H1 (cell line): ENCODE results near the gene HELZ2.
"Not testable (repeated sequence)": the region's sequence is repeated elsewhere in the genome, so short reads cannot be mapped to it uniquely, and the experiment has no call there.

ENCODE experiments used
- ASH2L ChIP-seq: fragments of 200-600, 300-600 bp; sonication (generic); IDR thresholded peaks from one replicate; pipeline ENCODE4 v1.7.1; 2017; ENCODE audit warnings: low read length
- BCL11A ChIP-seq, 2 experiments: IDR thresholded peaks; one replicate each; pipeline ENCODE4 v1.6.1; 2011; ENCODE audit warnings: low read depth in 2 of 2, low read length in 2 of 2, mild to moderate bottlenecking in 2 of 2
- CEBPB ChIP-seq: IDR thresholded peaks from 2 replicates; pipeline ENCODE4 v1.6.1; 2012; ENCODE audit warnings: low read depth, low read length
- CTCF ChIP-seq, 3 experiments: IDR thresholded peaks; 1 replicate in 2 of 3; 2 replicates in 1 of 3; pipeline versions ENCODE4 v1.5.1 to v1.6.1; 2011; ENCODE audit warnings: low read length in 3 of 3, mild to moderate bottlenecking in 3 of 3, inconsistent platforms in 2 of 3, low read depth in 1 of 3, moderate library complexity in 1 of 3; ENCODE audit not compliant: insufficient read depth in 1 of 3; ENCODE audit errors: control extremely low read depth in 1 of 3
- EZH2 ChIP-seq: fragments of 200-600 bp; sonication (generic); IDR thresholded peaks from 2 replicates; pipeline ENCODE4 v1.7.1; 2012; ENCODE audit warnings: low read depth, mild to moderate bottlenecking, moderate library complexity, low read length, inconsistent platforms; ENCODE audit not compliant: severe bottlenecking
- JUN ChIP-seq: IDR thresholded peaks from 2 replicates; pipeline ENCODE4 v1.6.1; 2011; ENCODE audit warnings: low read depth, mild to moderate bottlenecking, improper control_type of control experiment, low read length
- KDM1A ChIP-seq: fragments of 200-600, 300-600 bp; sonication (generic); IDR thresholded peaks from 2 replicates; pipeline ENCODE4 v1.7.1; 2016; ENCODE audit warnings: mild to moderate bottlenecking, low read length, borderline replicate concordance
- MAFK ChIP-seq: IDR thresholded peaks from 2 replicates; pipeline ENCODE4 v1.6.1; 2012; ENCODE audit warnings: low read depth, mild to moderate bottlenecking, improper control_type of control experiment, low read length
- NRF1 ChIP-seq: IDR thresholded peaks from 2 replicates; pipeline ENCODE4 v1.6.1; 2011; ENCODE audit warnings: mild to moderate bottlenecking, low read depth, low read length, improper control_type of control experiment
- POLR2A ChIP-seq, 2 experiments: IDR thresholded peaks; 1 replicate in 1 of 2; 2 replicates in 1 of 2; pipeline ENCODE4 v1.6.1; 2011; ENCODE audit warnings: low read depth in 2 of 2, low read length in 2 of 2, mild to moderate bottlenecking in 2 of 2; ENCODE audit errors: control extremely low read depth in 1 of 2
- POLR2AphosphoS5 ChIP-seq: IDR thresholded peaks from 2 replicates; pipeline ENCODE4 v1.6.1; 2011; ENCODE audit warnings: low read depth, low read length
- YY1 ChIP-seq: IDR thresholded peaks from 2 replicates; pipeline ENCODE4 v1.6.1; 2011; ENCODE audit warnings: low read depth, mild to moderate bottlenecking, low read length
- TF ChIP-seq, protein P1 (sequence below): IDR thresholded peaks from 2 replicates; pipeline ENCODE4 v1.6.1; 2012; ENCODE audit warnings: inconsistent platforms

GRCh38 chr20:63571087-63571478, 3.0 kb downstream of the HELZ2 start:
- TF ChIP-seq YY1; ASH2L; CEBPB; CTCF (IDR thresholded peaks at IDR 0.05; ENCODE audit: control extremely low read depth in 1 of 3, insufficient read depth in 1 of 3, low read depth in 1 of 3, low read length in 3 of 3); BCL11A (IDR thresholded peaks at IDR 0.05; ENCODE audit: low read depth in 2 of 2, low read length in 2 of 2); POLR2A (IDR thresholded peaks at IDR 0.05; ENCODE audit: control extremely low read depth in 1 of 2, low read depth in 2 of 2, low read length in 2 of 2); POLR2AphosphoS5; EZH2; KDM1A; NRF1; JUN; MAFK: not testable (repeated sequence)
- TF ChIP-seq, protein P1, sequence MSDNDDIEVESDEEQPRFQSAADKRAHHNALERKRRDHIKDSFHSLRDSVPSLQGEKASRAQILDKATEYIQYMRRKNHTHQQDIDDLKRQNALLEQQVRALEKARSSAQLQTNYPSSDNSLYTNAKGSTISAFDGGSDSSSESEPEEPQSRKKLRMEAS: not testable (repeated sequence)
